ENCODE measurements around the gene LUZP2. TPM values are rescaled to one million over a fixed set of nuclear protein-coding genes. Genes with fewer than 3 reads are reported as not detected.
"Not testable (repeated sequence)": the region's sequence is repeated elsewhere in the genome, so short reads cannot be mapped to it uniquely, and the experiment has no call there.

LUZP2 gene
- total RNA-seq, 1 donor from 2014 or later: not detected

DNA sequence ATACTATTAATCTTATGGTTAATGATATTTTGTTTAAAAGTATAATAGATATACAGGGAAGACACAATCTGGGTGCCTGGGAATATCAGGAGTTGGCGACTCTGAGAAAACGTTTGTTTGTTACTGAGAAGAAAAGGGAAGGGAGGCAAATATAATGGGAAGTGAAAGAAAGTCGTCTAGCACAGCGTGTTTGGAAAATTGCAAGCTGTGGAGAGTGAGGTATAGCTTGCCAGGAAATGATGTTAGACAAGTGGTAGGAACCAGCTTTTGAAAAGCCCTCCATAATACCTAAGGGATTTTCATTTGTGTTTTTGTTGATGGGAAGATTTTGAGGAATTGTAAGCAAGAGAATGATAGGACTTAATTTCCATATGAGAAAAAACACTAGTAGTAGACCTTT lies 322.2 kb downstream of the LUZP2 start:
- DNase-seq (ENCODE audit: low read depth): no peak

- DNase-seq (ENCODE audit: low read depth): no peak
Observed at GRCh38 chr11:24819863-24820434, 323.1 kb downstream of the LUZP2 start.

- DNase-seq (ENCODE audit: low read depth): no peak
Observed at GRCh38 chr11:24820541-24820940, 323.7 kb downstream of the LUZP2 start.

- DNase-seq (ENCODE audit: low read depth): no peak
Observed at GRCh38 chr11:24828938-24829605, 332.2 kb downstream of the LUZP2 start.

DNA sequence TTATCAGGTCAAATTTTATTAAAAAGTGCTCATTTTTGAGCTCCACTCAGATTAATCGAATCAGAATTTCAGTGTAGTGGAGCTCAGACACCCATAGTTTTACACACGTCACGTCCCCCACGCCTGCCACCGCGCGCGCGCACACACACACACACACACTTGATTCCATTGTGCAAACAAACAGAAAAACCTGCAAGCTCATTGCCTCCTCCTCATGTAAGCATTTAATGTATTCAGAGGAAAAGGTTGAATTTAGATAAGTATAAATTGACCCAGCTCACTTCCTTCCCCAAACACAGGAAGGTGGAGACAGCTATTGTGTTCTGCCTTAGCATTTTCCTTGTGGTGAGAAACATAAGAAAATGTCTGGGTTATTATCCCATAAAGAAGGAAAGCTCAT lies 336.7 kb downstream of the LUZP2 start:
- no peak for DNase-seq (ENCODE audit: low read depth)

DNA sequence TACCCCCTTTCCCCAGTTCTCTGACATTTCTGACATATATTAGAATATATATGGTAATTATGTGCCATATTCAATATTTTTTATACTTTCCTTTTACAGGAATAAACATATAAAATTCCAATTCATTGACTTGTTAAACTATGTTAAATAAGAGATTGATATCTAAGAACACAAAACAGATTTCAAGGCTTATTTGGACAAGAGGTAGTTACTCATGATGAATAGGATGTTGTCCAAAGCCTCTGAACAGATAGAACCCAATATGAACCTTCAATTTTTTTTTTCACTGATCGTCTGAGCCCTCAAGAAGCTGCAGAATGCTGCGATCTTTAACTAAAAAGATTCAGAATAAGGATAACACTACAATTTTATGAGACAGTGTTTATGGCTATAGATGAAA lies 340.3 kb downstream of the LUZP2 start:
- no peak for DNase-seq (ENCODE audit: low read depth)

GRCh38 chr11:24842308-24842707 lies 345.5 kb downstream of the LUZP2 start:
- no peak for DNase-seq (ENCODE audit: low read depth)

DNA sequence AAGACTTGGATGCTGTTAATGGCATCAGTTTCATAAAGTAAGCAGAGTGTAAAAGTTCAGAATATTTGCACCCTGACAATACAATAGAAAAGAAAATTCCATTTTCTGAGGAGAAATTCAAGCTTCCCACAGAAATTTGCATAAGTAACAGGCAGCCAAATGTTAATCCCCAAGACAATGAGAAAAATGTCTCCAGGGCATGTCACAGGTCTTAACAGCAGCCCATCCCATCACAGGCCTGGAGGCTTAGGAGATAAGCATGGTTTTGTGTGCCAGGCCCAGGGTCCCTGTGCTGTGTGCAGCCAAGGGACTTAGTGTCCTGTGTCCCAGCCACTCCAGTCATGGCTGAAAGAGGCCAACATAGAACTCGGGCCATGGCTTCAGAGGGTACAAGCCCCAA lies 347.6 kb downstream of the LUZP2 start:
- no peak for DNase-seq (ENCODE audit: low read depth)

DNA sequence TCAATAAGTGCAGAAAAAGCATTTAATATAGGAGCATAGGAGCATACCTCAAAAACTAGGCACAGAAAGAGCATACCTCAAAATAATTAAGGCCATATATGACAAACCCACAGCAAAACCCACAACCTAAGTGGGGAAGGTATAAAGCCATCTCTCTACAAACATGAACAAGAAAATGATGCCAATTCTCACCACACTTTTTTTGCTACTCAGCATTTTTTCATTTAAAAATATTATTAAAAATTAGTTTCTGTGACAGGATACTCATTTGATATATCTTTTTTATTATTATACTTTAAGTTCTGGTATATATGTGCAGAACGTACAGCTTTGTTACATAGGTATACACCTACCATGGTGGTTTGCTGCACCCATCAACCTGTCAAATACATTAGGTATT lies 352.0 kb downstream of the LUZP2 start:
- DNase-seq (ENCODE audit: low read depth): no peak

DNA sequence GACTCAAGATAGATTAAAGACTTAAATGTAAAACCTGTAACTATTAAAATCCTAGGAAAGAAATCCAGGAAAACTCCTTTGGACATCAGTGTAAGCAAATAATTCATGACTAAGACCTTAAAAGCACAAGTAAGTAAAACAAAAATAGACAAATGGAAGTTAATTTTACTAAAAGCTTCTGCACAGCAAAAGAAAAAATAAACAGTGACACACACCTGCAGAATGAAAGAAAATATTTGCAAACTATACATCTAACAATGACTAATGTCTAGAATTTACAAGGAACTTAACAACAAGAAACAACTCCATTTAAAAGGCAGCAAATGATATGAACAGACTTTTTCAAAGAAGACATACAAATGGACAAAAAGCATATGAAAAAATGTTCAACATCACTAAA lies 359.1 kb downstream of the LUZP2 start:
- no peak for DNase-seq (ENCODE audit: low read depth)

DNA sequence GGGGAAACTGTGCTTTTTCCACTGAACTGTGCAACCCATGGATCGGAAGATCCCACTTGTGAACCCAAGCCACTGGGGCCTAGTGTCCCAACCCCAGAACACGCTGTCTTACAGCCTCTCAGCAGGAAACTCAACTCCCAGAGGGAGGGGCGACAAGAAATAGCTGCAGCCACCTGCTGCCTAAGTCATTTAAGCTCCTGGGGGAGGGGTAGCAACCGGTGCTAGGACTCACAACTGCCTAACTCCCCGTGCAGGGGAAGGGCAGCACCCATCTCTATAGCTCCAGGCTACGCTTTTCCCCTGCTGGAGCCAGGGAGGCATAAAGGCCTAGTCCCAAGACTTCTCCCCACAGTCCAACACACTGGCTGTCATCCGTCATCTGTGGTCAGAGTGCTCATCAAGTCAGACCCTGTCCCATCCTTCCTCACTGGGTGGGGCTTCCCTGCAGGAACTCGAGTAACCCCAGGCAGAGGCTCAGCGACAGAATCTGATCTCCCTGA lies 363.0 kb downstream of the LUZP2 start:
- DNase-seq (ENCODE audit: low read depth): no peak

- no peak for DNase-seq (ENCODE audit: low read depth)
Observed at GRCh38 chr11:24861440-24861839, 364.6 kb downstream of the LUZP2 start.

- no peak for DNase-seq (ENCODE audit: low read depth)
Observed at GRCh38 chr11:24866743-24867142, 369.9 kb downstream of the LUZP2 start.

DNA sequence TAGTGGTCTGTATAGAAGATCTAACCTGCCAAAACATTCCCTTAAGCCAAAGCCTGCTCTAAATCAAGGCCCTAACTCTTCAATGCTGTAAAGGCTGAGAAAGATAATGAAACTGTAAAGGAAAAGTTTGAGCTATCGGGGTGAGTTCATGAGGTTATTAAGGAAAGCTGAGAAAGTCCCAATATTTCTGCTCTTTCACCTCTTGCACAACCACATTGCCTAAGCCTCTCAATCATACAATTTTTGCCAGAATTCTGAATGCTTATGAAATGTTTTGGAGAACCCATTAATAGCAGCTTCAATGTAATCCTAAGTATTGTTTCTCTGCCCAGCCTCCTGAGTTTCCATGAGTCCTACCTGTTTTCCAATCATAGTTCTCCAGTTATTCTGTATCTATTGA lies 373.2 kb downstream of the LUZP2 start:
- DNase-seq (ENCODE audit: low read depth): no peak

DNA sequence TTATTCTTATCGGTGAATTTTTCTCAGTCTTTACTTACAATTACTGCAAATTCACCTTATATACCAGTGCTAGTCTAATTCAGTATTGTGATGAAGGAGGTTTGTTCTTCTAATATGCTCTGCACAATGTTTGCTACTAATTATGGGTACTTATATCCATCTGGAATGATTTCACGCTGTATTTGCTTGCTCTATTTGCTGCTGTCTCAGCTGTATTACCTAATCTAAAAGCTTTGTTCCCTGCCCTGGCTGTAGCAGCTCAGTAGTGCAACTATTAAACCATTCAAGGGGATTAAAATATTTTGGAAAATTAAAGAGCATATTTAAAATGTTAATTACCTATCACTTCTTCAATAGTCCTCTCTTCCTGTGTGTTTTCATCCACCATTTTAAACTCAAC lies 375.3 kb downstream of the LUZP2 start:
- DNase-seq (ENCODE audit: low read depth): no peak

DNA sequence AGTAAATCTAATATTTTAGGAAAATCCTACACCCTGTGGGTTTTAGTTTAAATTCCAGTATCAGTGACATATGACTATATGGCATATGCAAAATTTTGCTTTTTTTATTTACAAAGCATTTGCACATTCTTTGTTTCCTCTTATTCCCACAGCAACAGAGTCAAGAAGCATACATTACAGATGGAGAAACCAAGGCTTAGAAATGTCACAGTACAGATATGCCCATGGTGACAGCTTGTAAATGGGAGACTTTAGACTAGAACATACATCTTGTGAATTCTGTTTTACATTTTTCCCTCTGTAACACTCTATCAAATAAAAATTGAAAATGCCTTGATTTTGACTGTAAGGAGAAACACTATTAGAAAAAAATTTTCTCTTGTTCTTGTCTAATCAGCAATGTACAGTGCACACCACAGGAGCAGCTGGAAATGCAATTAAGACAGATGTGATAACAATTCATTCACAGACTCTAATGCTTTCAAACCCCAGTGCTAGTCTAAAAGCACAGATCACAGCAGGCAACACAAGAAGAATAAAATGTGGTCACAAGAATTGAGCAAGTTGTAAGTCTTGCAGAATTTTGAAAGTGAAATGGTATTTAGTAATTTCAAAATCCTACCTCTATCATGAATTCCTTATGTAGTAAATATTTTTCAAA lies 375.9 kb downstream of the LUZP2 start:
- no peak for DNase-seq (ENCODE audit: low read depth)

DNA sequence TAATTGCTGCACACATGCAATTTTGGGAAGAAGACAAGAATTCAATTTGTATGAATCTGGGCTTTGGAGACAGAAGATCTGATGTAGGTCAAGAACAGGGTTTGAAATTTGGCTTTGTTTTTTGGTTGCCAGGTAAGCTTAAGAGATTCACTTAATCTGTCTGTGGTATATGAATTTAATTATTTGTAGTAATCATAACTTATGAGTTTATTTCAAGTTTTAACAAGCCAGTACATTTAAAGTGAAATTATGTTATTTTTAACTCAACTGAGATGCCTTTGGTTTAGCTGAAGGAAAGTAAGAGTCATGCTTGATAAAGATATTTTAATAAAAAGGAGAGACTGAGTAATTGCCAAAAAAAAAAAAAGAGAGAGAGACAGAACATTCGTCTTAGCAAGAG lies 384.1 kb downstream of the LUZP2 start:
- DNase-seq (ENCODE audit: low read depth): no peak

GRCh38 chr11:24885580-24886173 lies 388.8 kb downstream of the LUZP2 start:
- no peak for DNase-seq (ENCODE audit: low read depth)

GRCh38 chr11:24886880-24887619 lies 390.2 kb downstream of the LUZP2 start:
- DNase-seq (ENCODE audit: low read depth): no peak

DNA sequence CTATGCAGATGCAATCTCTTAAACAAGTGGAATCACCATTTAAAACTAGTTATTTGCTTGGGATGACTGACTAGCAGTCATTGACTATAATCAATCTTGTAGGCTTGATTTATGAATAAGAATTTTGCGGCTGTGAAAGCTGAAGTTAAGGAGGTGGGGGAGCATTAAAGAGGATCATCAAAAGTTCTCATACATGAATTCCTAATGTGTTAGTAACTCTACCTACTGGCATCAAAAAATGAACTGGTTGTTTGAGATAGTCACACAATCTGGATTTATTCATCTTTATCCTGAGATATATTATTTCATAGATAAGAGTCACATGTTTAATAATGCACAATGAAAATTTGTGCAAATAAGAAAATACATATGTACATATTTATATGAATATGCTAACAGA lies 393.6 kb downstream of the LUZP2 start:
- no peak for DNase-seq (ENCODE audit: low read depth)

GRCh38 chr11:24891845-24892492 lies 395.1 kb downstream of the LUZP2 start:
- not testable (repeated sequence) for DNase-seq (ENCODE audit: low read depth)
